Measurements from ENCODE around the gene PNLIPRP3. TPM values are rescaled to one million over a fixed set of nuclear protein-coding genes. Genes with fewer than 3 reads are reported as not detected.

PNLIPRP3 gene
- total and polyA plus RNA-seq, 12 donors: not detected

DNA sequence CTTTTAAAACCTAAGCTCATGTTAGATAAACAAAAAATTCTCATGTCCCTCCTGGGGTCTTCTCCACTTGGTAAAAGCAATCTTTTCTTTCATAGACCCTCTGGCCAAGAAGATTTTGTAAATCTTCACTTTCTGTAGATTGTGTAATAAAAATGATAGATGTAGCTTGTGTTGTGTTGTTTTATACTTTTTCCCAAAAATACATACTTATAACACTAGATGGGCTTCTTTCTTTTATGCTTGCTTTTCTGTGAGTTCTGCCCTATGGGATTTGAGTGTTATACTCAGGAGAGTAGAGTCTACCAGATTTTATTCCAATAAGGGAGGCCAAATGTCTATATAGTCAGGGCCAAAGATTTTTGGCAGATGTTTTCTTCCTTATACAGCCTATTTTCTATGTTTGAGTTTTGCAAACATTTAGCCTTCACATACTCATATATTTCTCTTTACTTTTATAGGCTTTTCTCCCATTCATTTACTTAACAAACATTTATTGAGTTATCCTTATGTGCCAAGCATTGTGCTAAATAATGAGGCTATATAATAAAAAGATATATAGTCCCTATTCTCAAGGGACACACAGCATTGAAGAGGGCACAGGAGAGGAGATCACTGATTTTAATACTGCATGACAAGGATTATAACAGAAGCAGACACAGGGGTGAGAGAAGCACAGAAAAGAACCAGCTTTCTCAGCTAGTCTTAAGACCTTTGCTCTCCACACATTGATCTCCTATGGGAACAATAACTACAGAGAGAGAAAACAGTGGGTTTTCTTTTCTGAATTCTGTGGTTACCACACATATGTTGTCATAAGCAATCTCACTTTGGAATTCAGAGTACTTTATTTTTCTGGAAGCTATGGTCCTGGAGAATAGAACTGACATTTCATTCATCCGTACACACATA, 60.1 kb downstream of the PNLIPRP3 start:
- peaks cover 0 to 14% (median 0%) of the 10 kb centered on the region in 7 donors for H3K27me3 ChIP-seq
- H3K36me3 ChIP-seq: no peaks in the 10 kb centered on the region
- DNase-seq: no peak
- no peak overlapping the region for H3K27ac ChIP-seq
- TF ChIP-seq, protein P1, sequence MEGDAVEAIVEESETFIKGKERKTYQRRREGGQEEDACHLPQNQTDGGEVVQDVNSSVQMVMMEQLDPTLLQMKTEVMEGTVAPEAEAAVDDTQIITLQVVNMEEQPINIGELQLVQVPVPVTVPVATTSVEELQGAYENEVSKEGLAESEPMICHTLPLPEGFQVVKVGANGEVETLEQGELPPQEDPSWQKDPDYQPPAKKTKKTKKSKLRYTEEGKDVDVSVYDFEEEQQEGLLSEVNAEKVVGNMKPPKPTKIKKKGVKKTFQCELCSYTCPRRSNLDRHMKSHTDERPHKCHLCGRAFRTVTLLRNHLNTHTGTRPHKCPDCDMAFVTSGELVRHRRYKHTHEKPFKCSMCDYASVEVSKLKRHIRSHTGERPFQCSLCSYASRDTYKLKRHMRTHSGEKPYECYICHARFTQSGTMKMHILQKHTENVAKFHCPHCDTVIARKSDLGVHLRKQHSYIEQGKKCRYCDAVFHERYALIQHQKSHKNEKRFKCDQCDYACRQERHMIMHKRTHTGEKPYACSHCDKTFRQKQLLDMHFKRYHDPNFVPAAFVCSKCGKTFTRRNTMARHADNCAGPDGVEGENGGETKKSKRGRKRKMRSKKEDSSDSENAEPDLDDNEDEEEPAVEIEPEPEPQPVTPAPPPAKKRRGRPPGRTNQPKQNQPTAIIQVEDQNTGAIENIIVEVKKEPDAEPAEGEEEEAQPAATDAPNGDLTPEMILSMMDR (IDR thresholded peaks at IDR 0.05): no peak
- H3K4me3 ChIP-seq: no peak overlapping the region
- H3K4me1 ChIP-seq: no peaks in the 10 kb centered on the region
- no peaks in the 10 kb centered on the region for H3K9me3 ChIP-seq
- WGBS, 2 donors: 92 to 100% methylated on average over 1 of the region's 1 CpG
- intact Hi-C loops (cut with DNase I): no loop called here
- ATAC-seq: no peak

DNA sequence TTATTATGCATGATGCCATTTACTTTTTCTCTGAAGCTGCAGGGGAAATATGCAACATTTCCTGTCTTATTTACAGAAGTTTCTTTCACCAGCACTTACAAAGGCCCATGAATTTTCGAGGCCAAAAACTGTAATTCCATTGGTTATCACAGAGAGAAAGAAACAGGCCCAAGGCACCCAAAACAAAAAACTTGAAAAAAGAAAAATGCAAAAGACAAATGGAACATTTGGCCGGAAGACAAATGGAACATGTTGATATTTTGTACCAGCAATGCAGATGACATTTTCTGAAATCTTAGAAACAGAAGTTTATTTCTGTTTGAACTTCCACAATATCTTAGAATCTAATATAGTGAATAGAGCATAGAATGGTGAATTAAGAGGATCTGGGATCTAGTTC, 61.8 kb downstream of the PNLIPRP3 start:
- TF ChIP-seq, protein P1 (IDR thresholded peaks at IDR 0.05): no peak
- intact Hi-C loops (cut with DNase I): no loop called here
- WGBS, 2 donors: 73 to 78% methylated on average over 2 of the region's 2 CpGs
- H3K27ac ChIP-seq: no peak overlapping the region
- ATAC-seq (no peak), DNase-seq (no peak)
- H3K27me3 ChIP-seq: peaks cover 0 to 14% (median 0%) of the 10 kb centered on the region in 7 donors
- no peaks in the 10 kb centered on the region for H3K4me1 ChIP-seq
- no peaks in the 10 kb centered on the region for H3K36me3 ChIP-seq
- H3K4me3 ChIP-seq: no peak overlapping the region
- no peaks in the 10 kb centered on the region for H3K9me3 ChIP-seq

DNA sequence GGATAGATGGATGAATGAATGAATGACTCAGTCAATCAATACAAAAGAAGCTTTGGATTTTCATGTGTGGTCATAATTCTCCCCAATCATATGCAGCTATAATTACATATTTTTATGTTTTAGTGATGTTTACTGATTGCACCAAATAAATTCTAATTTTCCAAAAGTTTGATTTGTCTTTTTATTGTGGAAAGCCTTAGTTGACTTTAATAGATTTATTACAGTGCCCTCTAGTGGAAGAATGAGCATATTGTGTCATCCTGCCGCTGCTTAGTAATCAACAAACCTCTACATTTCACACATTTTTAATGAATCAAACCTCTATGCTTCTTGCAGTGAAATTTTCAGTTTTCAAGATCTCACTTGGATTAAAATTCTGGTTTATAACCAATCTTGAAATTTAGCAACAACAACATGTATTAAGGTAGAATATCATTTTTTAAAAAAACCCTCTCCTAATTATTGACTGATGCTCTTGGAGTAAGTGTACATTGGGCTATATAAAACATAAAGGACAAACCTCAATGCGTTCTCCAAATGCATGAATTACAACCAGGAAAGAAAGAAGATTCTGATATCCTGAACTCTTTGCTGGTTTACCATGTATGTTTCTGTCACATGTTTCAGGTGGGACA, 62.5 kb downstream of the PNLIPRP3 start:
- peaks cover 0 to 17% (median 0%) of the 10 kb centered on the region in 7 donors for H3K27me3 ChIP-seq
- H3K4me1 ChIP-seq: no peaks in the 10 kb centered on the region
- no peak overlapping the region for H3K4me3 ChIP-seq
- 7 to 17% methylated on average over 2 of the region's 2 CpGs for WGBS, 2 donors
- intact Hi-C loops (cut with DNase I): no loop called here
- DNase-seq: no peak
- no peak overlapping the region for H3K27ac ChIP-seq
- H3K36me3 ChIP-seq: no peaks in the 10 kb centered on the region
- peaks cover 0 to 5% (median 0%) of the 10 kb centered on the region in 11 donors for H3K9me3 ChIP-seq
- TF ChIP-seq, protein P1 (IDR thresholded peaks at IDR 0.05): peak; percentile 6 to 73 (median 58)
- no peak for ATAC-seq

DNA sequence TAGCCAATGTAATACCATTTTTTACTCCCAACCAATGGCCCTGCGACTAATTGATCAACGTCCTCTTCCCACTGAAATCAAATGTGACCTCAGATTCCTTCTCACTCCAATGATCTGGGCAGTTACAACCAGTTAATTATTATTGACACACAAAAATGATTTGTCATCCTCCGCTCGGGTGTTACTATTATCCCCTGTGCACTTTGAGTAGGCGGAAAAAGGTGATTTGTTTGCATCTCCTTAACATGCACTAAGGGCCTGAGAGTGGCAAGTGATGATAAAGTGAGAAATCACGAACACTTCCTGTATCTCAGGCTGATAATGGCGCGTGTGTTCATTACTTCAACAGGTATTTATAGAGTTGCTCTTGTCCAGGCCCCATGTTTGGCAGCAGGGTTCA, 77.1 kb downstream of the PNLIPRP3 start:
- H3K4me3 ChIP-seq: no peak overlapping the region
- DNase-seq: no peak
- 39 to 41% methylated on average over 8 of the region's 8 CpGs for WGBS, 2 donors
- no peaks in the 10 kb centered on the region for H3K27me3 ChIP-seq
- H3K36me3 ChIP-seq: no peaks in the 10 kb centered on the region
- ATAC-seq: no peak
- peaks cover 0 to 18% (median 0%) of the 10 kb centered on the region in 11 donors for H3K9me3 ChIP-seq
- H3K4me1 ChIP-seq: no peaks in the 10 kb centered on the region
- TF ChIP-seq, protein P1 (IDR thresholded peaks at IDR 0.05): no peak
- intact Hi-C loops (cut with DNase I): loop anchor here in 1 of 10 donors (10.0 kb wide), 1 partner anchor 1130 kb away; no protein-coding TSS in a partner anchor
- H3K27ac ChIP-seq: no peak overlapping the region

All from heart right ventricle (tissue), 16 donors.